ENCODE data around the gene ITGAX. TPM values are rescaled to one million over a fixed set of nuclear protein-coding genes. Genes with fewer than 3 reads are reported as not detected.

The ITGAX gene
- total and polyA plus RNA-seq, 2 of the 8 experiments (the other 6 are each of a cell fraction or from before 2014, with no cell fraction given): 0.30 TPM; not detected in 1

DNA sequence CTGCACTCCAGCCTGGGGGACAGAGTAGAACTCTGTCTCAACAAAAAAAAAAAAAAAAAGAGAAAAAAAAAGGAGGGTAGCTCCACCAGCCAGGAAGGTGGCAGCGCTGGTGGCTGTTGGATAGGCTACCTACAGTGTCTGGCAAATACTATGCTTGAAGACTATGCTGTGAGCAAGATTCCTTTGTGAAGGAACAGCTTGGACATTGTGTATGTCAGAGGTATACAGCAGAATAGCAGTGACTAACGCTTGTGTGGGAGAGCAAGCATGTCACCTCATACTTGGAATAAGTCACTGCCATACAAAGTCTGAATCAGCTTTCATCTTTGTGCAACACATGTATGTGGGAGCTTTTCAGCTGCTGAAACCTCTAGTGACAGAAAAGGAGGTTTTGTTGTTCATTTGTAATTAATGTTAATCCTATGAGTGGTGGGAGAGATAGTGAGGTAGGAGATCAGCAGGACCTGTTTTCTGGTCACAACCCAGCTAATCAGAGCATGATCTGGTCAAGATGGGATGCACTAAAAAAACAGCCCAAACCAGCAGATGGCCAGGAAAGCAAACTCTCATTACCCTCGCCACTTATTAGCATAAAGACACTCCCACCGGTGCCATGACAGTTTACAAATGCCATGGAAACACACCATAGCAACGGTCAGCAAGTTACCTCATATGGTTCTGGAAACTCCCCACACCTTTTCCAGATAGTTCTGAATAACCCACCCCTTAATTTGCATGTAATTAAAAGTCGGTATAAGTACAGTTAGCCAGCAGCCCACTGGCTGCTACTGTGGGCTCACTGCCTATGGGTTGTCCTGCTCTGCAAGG, 31.4 kb downstream of the ITGAX start:
- no peak overlapping the region for H2BK15ac ChIP-seq (ENCODE audit: low read length)
- CTCF ChIA-PET (ENCODE audit: partially characterized antibody): interaction anchor here (0.9 to 2.1 kb wide), 8 partner anchors 14 to 170 kb away, joined by 3 to 6 read pairs (median 3); no protein-coding TSS in a partner anchor
- no peak overlapping the region for H2AFZ ChIP-seq (ENCODE audit: low read length)
- no peaks in the 10 kb centered on the region for H3K79me2 ChIP-seq (ENCODE audit: control insufficient read depth in 1 of 2, insufficient read depth in 2 of 2, low read length in 2 of 2)
- DNase-seq (ENCODE audit: low read depth in 1 of 2, low spot score in 2 of 2) (no peak), FAIRE-seq (no peak)
- no peak overlapping the region for H3K23ac ChIP-seq (ENCODE audit: insufficient read length)
- no peak overlapping the region for H3K9ac ChIP-seq (replicated peaks in 1 of 4; ENCODE audit: extremely low read depth in 1 of 4, low read depth in 3 of 4, low read length in 3 of 4)
- H3K9me3 ChIP-seq (ENCODE audit: insufficient read depth in 2 of 2, low read depth in 1 of 2, low read length in 1 of 2): peaks cover 0 to 4% of the 10 kb centered on the region in 2 experiments; a peak in 1 of 4 replicates
- peaks cover 0 to 1% of the 10 kb centered on the region in 2 experiments for H4K20me1 ChIP-seq (replicated peaks in 1 of 2; ENCODE audit: control insufficient read depth in 1 of 2, insufficient read depth in 2 of 2, low read length in 2 of 2)
- no peak overlapping the region for H3K4me3 ChIP-seq (ENCODE audit: extremely low read depth in 1 of 4, insufficient read depth in 2 of 4, low read depth in 3 of 4, low read length in 4 of 4)
- no peak overlapping the region for H4K5ac ChIP-seq (ENCODE audit: insufficient read length, low read depth, low read length)
- H3K36me3 ChIP-seq (ENCODE audit: control insufficient read depth in 2 of 4, insufficient read depth in 4 of 4, low read length in 3 of 4): no peaks in the 10 kb centered on the region
- WGBS, 2 experiments (ENCODE audit: extremely low coverage in 1 of 2, insufficient coverage in 1 of 2, insufficient read length in 1 of 2, insufficient replicate concordance in 2 of 2, low coverage in 1 of 2, low lambda C conversion rate in 2 of 2, missing lambda C conversion rate in 1 of 2): 73% methylated on average over 6 of the region's 6 CpGs; no CpG with 5 or more reads in 1 of the 2 experiments
- no peak overlapping the region for H2BK5ac ChIP-seq (ENCODE audit: low read depth, low read length)
- no peak overlapping the region for H3K4ac ChIP-seq (replicated peaks; ENCODE audit: insufficient read length, low read depth, low read length)
- H2BK12ac ChIP-seq (ENCODE audit: low read depth, low read length): no peak overlapping the region
- POLR2A ChIA-PET (ENCODE audit: partially characterized antibody): interaction anchor here (1.0 to 1.2 kb wide), 2 partner anchors 184 to 207 kb away, joined by 3 read pairs; partner anchors contain the start of gene PYCARD
- H3K23me2 ChIP-seq (ENCODE audit: low read depth, low read length): no peaks in the 10 kb centered on the region
- no peak overlapping the region for H2AK5ac ChIP-seq (ENCODE audit: low read depth, low read length)
- no peak overlapping the region; the same call in 1 of the 2 replicates for H3K18ac ChIP-seq (ENCODE audit: extremely low read depth, low read length)
- H3K4me1 ChIP-seq (replicated peaks in 1 of 4; ENCODE audit: control insufficient read depth in 3 of 4, insufficient read depth in 4 of 4, low read length in 3 of 4): peaks cover 0 to 1% (median 0%) of the 10 kb centered on the region in 4 experiments; a peak in 2 of 7 replicates
- H2BK20ac ChIP-seq (ENCODE audit: low read length): no peak overlapping the region
- H2BK120ac ChIP-seq (replicated peaks; ENCODE audit: low read depth, low read length): no peak overlapping the region
- H4K91ac ChIP-seq (replicated peaks; ENCODE audit: insufficient read length, low read length): no peak overlapping the region
- no peak overlapping the region for H3K4me2 ChIP-seq (ENCODE audit: insufficient read depth in 1 of 2, low read depth in 2 of 2, low read length in 2 of 2)
- H3K14ac ChIP-seq (ENCODE audit: insufficient read length): no peak overlapping the region
- H3K56ac ChIP-seq (replicated peaks; ENCODE audit: insufficient read length, low read depth, low read length): no peak overlapping the region
- H3K27me3 ChIP-seq (replicated peaks in 1 of 4; ENCODE audit: control insufficient read depth in 3 of 4, extremely low read depth in 1 of 4, insufficient read depth in 3 of 4, low read length in 3 of 4): no peaks in the 10 kb centered on the region
- TF ChIP-seq CEBPB (IDR thresholded peaks at IDR 0.05; ENCODE audit: low read depth, low read length): no peak
- peak; percentile 78 to 89; a peak in 3 of 4 replicates for TF ChIP-seq SIN3A (conservative IDR thresholded peaks at IDR 0.05 in 1 of 2, IDR thresholded peaks at IDR 0.05 in 1 of 2; ENCODE audit: low read depth in 1 of 2, low read length in 2 of 2)
- TF ChIP-seq YY1 (IDR thresholded peaks at IDR 0.05; ENCODE audit: low read depth, low read length): peak; percentile 73
- TF ChIP-seq, protein P1, sequence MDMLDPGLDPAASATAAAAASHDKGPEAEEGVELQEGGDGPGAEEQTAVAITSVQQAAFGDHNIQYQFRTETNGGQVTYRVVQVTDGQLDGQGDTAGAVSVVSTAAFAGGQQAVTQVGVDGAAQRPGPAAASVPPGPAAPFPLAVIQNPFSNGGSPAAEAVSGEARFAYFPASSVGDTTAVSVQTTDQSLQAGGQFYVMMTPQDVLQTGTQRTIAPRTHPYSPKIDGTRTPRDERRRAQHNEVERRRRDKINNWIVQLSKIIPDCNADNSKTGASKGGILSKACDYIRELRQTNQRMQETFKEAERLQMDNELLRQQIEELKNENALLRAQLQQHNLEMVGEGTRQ (IDR thresholded peaks at IDR 0.05; ENCODE audit: low read length): no peak
- TF ChIP-seq TCF12 (IDR thresholded peaks at IDR 0.05; ENCODE audit: low read depth, low read length): no peak
- TF ChIP-seq BRCA1 (IDR thresholded peaks at IDR 0.05; ENCODE audit: low read depth, low read length): no peak
- TF ChIP-seq ZNF274 (IDR thresholded peaks at IDR 0.05; ENCODE audit: borderline replicate concordance, extremely low read depth, low read length): no peak
- H3K79me1 ChIP-seq (ENCODE audit: low read depth, low read length): no peaks in the 10 kb centered on the region
- H3K27ac ChIP-seq (ENCODE audit: low read depth, low read length): no peak overlapping the region
- H4K8ac ChIP-seq (ENCODE audit: extremely low read depth, insufficient read depth, low read length): no peak overlapping the region

Measured in H1 (cell line).